WTC11 (cell line): Measurements from ENCODE around the gene TSSC4. TPM values are rescaled to one million over a fixed set of nuclear protein-coding genes. Genes with fewer than 3 reads are reported as not detected.

Experiments used
- ATAC-seq: fragments of 200-7000 bp; cut with Tn5 transposase; 2 replicates; pipeline ENCODE4 v1.10.0; 2021; ENCODE audit warnings: mild to moderate bottlenecking, moderate library complexity
- CTCF ChIA-PET: fragments of 300-600 bp; sonication (Branson Sonifier 250); formaldehyde crosslinking; loops from one replicate; lab custom pipeline; 2021; ENCODE audit warnings: antibody characterized with exemption; lab: Charles Lee
- POLR2A ChIA-PET: fragments of 350-600 bp; sonication (Branson Sonifier 250); formaldehyde crosslinking; loops from one replicate; lab custom pipeline; 2021; ENCODE audit warnings: antibody characterized with exemption; lab: Charles Lee
- DNase-seq: peaks from one replicate; pipeline ENCODE4 v3.0.0; 2021; ENCODE audit warnings: low spot score
- H3K27ac Mint-ChIP-seq: 2 replicates; pipeline ENCODE4 v1.8.0; 2021; ENCODE audit warnings: mixed read lengths
- H3K27me3 Mint-ChIP-seq: 2 replicates; pipeline ENCODE4 v1.8.0; 2021; ENCODE audit warnings: low read depth, mild to moderate bottlenecking, moderate library complexity, mixed read lengths
- H3K36me3 Mint-ChIP-seq: 2 replicates; pipeline ENCODE4 v1.8.0; 2021; ENCODE audit warnings: mixed read lengths
- H3K4me1 Mint-ChIP-seq: 2 replicates; pipeline ENCODE4 v1.8.0; 2022; ENCODE audit warnings: mixed read lengths
- H3K4me3 Mint-ChIP-seq: 2 replicates; pipeline ENCODE4 v1.8.0; 2021; ENCODE audit warnings: mild to moderate bottlenecking, moderate library complexity, mixed read lengths
- H3K9me3 Mint-ChIP-seq: 2 replicates; pipeline ENCODE4 v1.8.0; 2021; ENCODE audit warnings: mixed read lengths
- CREM ChIP-seq: sonication (generic); formaldehyde crosslinking; IDR thresholded peaks from 2 replicates; pipeline ENCODE4 v1.8.1; 2022; ENCODE audit warnings: mild to moderate bottlenecking, missing genetic modification reagents, moderate library complexity
- ETV6 ChIP-seq: sonication (generic); formaldehyde crosslinking; IDR thresholded peaks from 2 replicates; pipeline ENCODE4 v1.8.1; 2022; ENCODE audit warnings: mild to moderate bottlenecking, missing genetic modification reagents
- FOXP1 ChIP-seq: sonication (generic); formaldehyde crosslinking; IDR thresholded peaks from 2 replicates; pipeline ENCODE4 v1.8.0; 2022; ENCODE audit warnings: missing genetic modification reagents, mild to moderate bottlenecking, moderate library complexity, borderline replicate concordance
- JUN ChIP-seq: sonication (generic); formaldehyde crosslinking; IDR thresholded peaks from 2 replicates; pipeline ENCODE4 v1.8.0; 2023; ENCODE audit warnings: mild to moderate bottlenecking, missing genetic modification reagents
- MXD4 ChIP-seq: fragments of 250-450 bp; sonication (Bioruptor Pico); IDR thresholded peaks from 2 replicates; pipeline ENCODE4 v1.8.0; 2021; ENCODE audit warnings: mild to moderate bottlenecking, moderate library complexity, borderline replicate concordance
- MYBL2 ChIP-seq: sonication (generic); formaldehyde crosslinking; IDR thresholded peaks from 2 replicates; pipeline ENCODE4 v1.8.1; 2023; ENCODE audit warnings: mild to moderate bottlenecking, moderate library complexity, missing genetic modification reagents
- NR1H2 ChIP-seq: sonication (generic); formaldehyde crosslinking; IDR thresholded peaks from 2 replicates; pipeline ENCODE4 v1.9.0; 2021; ENCODE audit warnings: mild to moderate bottlenecking, moderate library complexity, missing genetic modification reagents
- SP1 ChIP-seq: sonication (generic); formaldehyde crosslinking; conservative IDR thresholded peaks from 2 replicates; pipeline ENCODE4 v1.8.1; 2022; ENCODE audit warnings: missing genetic modification reagents
- ZNF219 ChIP-seq: sonication (generic); formaldehyde crosslinking; IDR thresholded peaks from 2 replicates; pipeline ENCODE4 v1.8.0; 2023; ENCODE audit warnings: missing genetic modification reagents, mild to moderate bottlenecking, borderline replicate concordance
- ZNF263 ChIP-seq: sonication (generic); formaldehyde crosslinking; IDR thresholded peaks from 2 replicates; pipeline ENCODE4 v1.8.1; 2022; ENCODE audit warnings: low read depth, mild to moderate bottlenecking, moderate library complexity, missing genetic modification reagents
- ZNF425 ChIP-seq: fragments of 250-450 bp; sonication (Bioruptor Pico); conservative IDR thresholded peaks from 2 replicates; pipeline ENCODE4 v1.9.0; 2021; ENCODE audit warnings: mild to moderate bottlenecking
- total RNA-seq: library from RNA; stranded (reverse); gene quantifications from 3 replicates; pipeline ENCODE4 v1.2.3, GENCODE V29; 2021
- TF ChIP-seq, protein P1 (sequence below): sonication (generic); formaldehyde crosslinking; IDR thresholded peaks from 2 replicates; pipeline ENCODE4 v1.8.0; 2022; ENCODE audit warnings: mild to moderate bottlenecking, missing genetic modification reagents
- TF ChIP-seq, protein P2 (sequence below): sonication (generic); formaldehyde crosslinking; IDR thresholded peaks from 2 replicates; pipeline ENCODE4 v1.8.1; 2023; ENCODE audit warnings: mild to moderate bottlenecking, moderate library complexity, missing genetic modification reagents

The TSSC4 gene
- total RNA-seq, 1 experiment from 2014 or later = 41.4 TPM

- no peak for TF ChIP-seq ZNF219 (CRISPR knock-in tag)
- no peak for TF ChIP-seq ETV6
- TF ChIP-seq ZNF263 (CRISPR knock-in tag) = no peak
- TF ChIP-seq, protein P1, sequence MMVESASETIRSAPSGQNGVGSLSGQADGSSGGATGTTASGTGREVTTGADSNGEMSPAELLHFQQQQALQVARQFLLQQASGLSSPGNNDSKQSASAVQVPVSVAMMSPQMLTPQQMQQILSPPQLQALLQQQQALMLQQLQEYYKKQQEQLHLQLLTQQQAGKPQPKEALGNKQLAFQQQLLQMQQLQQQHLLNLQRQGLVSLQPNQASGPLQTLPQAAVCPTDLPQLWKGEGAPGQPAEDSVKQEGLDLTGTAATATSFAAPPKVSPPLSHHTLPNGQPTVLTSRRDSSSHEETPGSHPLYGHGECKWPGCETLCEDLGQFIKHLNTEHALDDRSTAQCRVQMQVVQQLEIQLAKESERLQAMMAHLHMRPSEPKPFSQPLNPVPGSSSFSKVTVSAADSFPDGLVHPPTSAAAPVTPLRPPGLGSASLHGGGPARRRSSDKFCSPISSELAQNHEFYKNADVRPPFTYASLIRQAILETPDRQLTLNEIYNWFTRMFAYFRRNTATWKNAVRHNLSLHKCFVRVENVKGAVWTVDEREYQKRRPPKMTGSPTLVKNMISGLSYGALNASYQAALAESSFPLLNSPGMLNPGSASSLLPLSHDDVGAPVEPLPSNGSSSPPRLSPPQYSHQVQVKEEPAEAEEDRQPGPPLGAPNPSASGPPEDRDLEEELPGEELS (CRISPR knock-in tag) = no peak
- no peak for TF ChIP-seq NR1H2 (CRISPR knock-in tag)
- no peak for TF ChIP-seq CREM
- Mint-ChIP-seq H3K9me3 (peaks cover 4% of the 10 kb centered on the region; the same call in 1 of the 2 replicates), H3K36me3 (peaks cover 3% of the 10 kb centered on the region; the same call in 1 of the 2 replicates), H3K27ac (no peak overlapping the region), H3K4me3 (peak overlapping the region; percentile 62), H3K27me3 (peaks cover 10% of the 10 kb centered on the region), H3K4me1 (peaks cover 16% of the 10 kb centered on the region)
- DNase-seq = no peak
- no peak for ATAC-seq
- CTCF ChIA-PET = interaction anchor here (2.8 kb wide), 1 partner anchor 24 kb away, joined by 13 read pairs; the partner anchor contains the start of gene TSSC4
- POLR2A ChIA-PET = interaction anchor here (1.6 kb wide), 1 partner anchor 178 kb away, joined by 4 read pairs; no protein-coding TSS in a partner anchor
Observed at GRCh38 chr11:2375964-2376551, 24.5 kb upstream of the TSSC4 start.

GRCh38 chr11:2376751-2377451, 23.6 kb upstream of the TSSC4 start, which contains the start of gene CD81:
CD81 (plus strand) TSS chr11:2377310; CDS start chr11:2377550, 240 bp downstream.
- CTCF ChIA-PET = interaction anchor here (0.9 to 2.8 kb wide), 8 partner anchors 11 to 220 kb away, joined by 3 to 27 read pairs (median 4); partner anchors contain the start of gene TSSC4
- H3K27ac Mint-ChIP-seq = no peak within 1 kb of the TSS; the same call in 1 of the 2 replicates
- POLR2A ChIA-PET = interaction anchor here (0.5 to 1.6 kb wide), 5 partner anchors 24 to 397 kb away, joined by 3 to 7 read pairs (median 3); partner anchors contain the start of gene TSSC4
- peaks cover 3% of the 10 kb centered on the region; the same call in 1 of the 2 replicates for H3K36me3 Mint-ChIP-seq
- no peaks in the 10 kb centered on the region for H3K9me3 Mint-ChIP-seq
- TF ChIP-seq SP1 (CRISPR knock-in tag) = 0 out of 2 replicates have a peak, but pooled peaks have one; percentile 11
- TF ChIP-seq, protein P2, sequence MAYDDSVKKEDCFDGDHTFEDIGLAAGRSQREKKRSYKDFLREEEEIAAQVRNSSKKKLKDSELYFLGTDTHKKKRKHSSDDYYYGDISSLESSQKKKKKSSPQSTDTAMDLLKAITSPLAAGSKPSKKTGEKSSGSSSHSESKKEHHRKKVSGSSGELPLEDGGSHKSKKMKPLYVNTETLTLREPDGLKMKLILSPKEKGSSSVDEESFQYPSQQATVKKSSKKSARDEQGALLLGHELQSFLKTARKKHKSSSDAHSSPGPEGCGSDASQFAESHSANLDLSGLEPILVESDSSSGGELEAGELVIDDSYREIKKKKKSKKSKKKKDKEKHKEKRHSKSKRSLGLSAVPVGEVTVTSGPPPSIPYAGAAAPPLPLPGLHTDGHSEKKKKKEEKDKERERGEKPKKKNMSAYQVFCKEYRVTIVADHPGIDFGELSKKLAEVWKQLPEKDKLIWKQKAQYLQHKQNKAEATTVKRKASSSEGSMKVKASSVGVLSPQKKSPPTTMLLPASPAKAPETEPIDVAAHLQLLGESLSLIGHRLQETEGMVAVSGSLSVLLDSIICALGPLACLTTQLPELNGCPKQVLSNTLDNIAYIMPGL (CRISPR knock-in tag) = 0 out of 2 replicates have a peak, but pooled peaks have one; percentile 38
- TF ChIP-seq ZNF425 (CRISPR knock-in tag) = no peak
- 0 out of 2 replicates have a peak, but pooled peaks have one; percentile 24 for TF ChIP-seq MYBL2 (CRISPR knock-in tag)
- TF ChIP-seq CREM = no peak
- TF ChIP-seq JUN (CRISPR knock-in tag) = no peak
- TF ChIP-seq FOXP1 (CRISPR knock-in tag) = 0 out of 2 replicates have a peak, but pooled peaks have one; percentile 41
- no peak for TF ChIP-seq MXD4
- H3K27me3 Mint-ChIP-seq = peaks cover 10% of the 10 kb centered on the region
- DNase-seq (peak; percentile 53), ATAC-seq (peak; percentile 84)
- peaks cover 18% of the 10 kb centered on the region for H3K4me1 Mint-ChIP-seq
- H3K4me3 Mint-ChIP-seq = peak within 1 kb of the TSS; percentile 87
